H1 (cell line): ENCODE measurements around the gene LHX8. TPM values are rescaled to one million over a fixed set of nuclear protein-coding genes. Genes with fewer than 3 reads are reported as not detected.

Experiments
- CTCF ChIA-PET: fragments of 300-600 bp; sonication (Branson Sonifier 250); formaldehyde crosslinking; loops from one replicate; lab custom pipeline; 2021; ENCODE audit not compliant: partially characterized antibody; lab: Charles Lee
- POLR2A ChIA-PET: fragments of 300-600 bp; sonication (Branson Sonifier 250); formaldehyde crosslinking; loops from one replicate; lab custom pipeline; 2021; ENCODE audit warnings: inconsistent platforms; ENCODE audit not compliant: partially characterized antibody; lab: Charles Lee
- DNase-seq, 2 experiments: peaks; one replicate each; pipeline versions ENCODE4 v3.0.0 to v3.0.0-alpha.2; 2010 to 2022; ENCODE audit warnings: low spot score in 2 of 2, low read depth in 1 of 2, mixed read lengths in 1 of 2
- FAIRE-seq: peaks from 2 replicates; lab custom pipeline; 2011; peaks lifted over from hg19 to GRCh38; lab: Jason Lieb, UNC
- H2AFZ ChIP-seq: 2 replicates; pipeline ENCODE4 v1.8.1; 2012; ENCODE audit warnings: low read length, inconsistent platforms
- H2AK5ac ChIP-seq: 2 replicates; pipeline ENCODE4 v1.6.1; 2013; ENCODE audit warnings: low read depth, low read length
- H2BK120ac ChIP-seq: replicated peaks from 2 replicates; pipeline ENCODE3; 2013; ENCODE audit warnings: low read depth, low read length, inconsistent platforms
- H2BK12ac ChIP-seq: 2 replicates; pipeline ENCODE4 v1.6.1; 2013; ENCODE audit warnings: low read depth, low read length
- H2BK15ac ChIP-seq: 2 replicates; pipeline ENCODE4 v1.6.1; 2013; ENCODE audit warnings: low read length
- H2BK20ac ChIP-seq: 2 replicates; pipeline ENCODE4 v1.6.1; 2013; ENCODE audit warnings: low read length
- H2BK5ac ChIP-seq: 2 replicates; pipeline ENCODE4 v1.6.1; 2013; ENCODE audit warnings: low read depth, low read length
- H3K14ac ChIP-seq: 2 replicates; pipeline ENCODE4 v1.6.1; 2013; ENCODE audit warnings: inconsistent platforms; ENCODE audit not compliant: insufficient read length
- H3K18ac ChIP-seq: 2 replicates; pipeline ENCODE4 v1.6.1; 2013; ENCODE audit warnings: low read length; ENCODE audit errors: extremely low read depth
- H3K23ac ChIP-seq: 2 replicates; pipeline ENCODE4 v1.6.1; 2013; ENCODE audit warnings: inconsistent platforms; ENCODE audit not compliant: insufficient read length
- H3K23me2 ChIP-seq: 2 replicates; pipeline ENCODE4 v1.6.1; 2013; ENCODE audit warnings: low read depth, low read length
- H3K27ac ChIP-seq: 2 replicates; pipeline ENCODE4 v1.6.1; 2011; ENCODE audit warnings: low read depth, low read length, inconsistent platforms
- H3K27me3 ChIP-seq, 4 experiments: replicated peaks in 1 of 4; 1 replicate in 1 of 4; 2 replicates in 3 of 4; pipeline versions ENCODE4 v1.6.1 to v1.8.1; 2011 to 2013; ENCODE audit warnings: low read length in 3 of 4, mild to moderate bottlenecking in 3 of 4, inconsistent platforms in 2 of 4, mixed read lengths in 2 of 4, moderate library complexity in 1 of 4; ENCODE audit not compliant: control insufficient read depth in 3 of 4, insufficient read depth in 3 of 4; ENCODE audit errors: extremely low read depth in 1 of 4
- H3K36me3 ChIP-seq, 4 experiments: 2 replicates each; pipeline versions ENCODE4 v1.6.1 to v1.8.1; 2011 to 2013; ENCODE audit warnings: mild to moderate bottlenecking in 4 of 4, low read length in 3 of 4, moderate library complexity in 2 of 4, control low read depth in 1 of 4, inconsistent platforms in 1 of 4; ENCODE audit not compliant: insufficient read depth in 4 of 4, control insufficient read depth in 2 of 4
- H3K4ac ChIP-seq: replicated peaks from 2 replicates; pipeline ENCODE3; 2013; ENCODE audit warnings: low read length, low read depth, mixed read lengths, inconsistent platforms; ENCODE audit not compliant: insufficient read length
- H3K4me1 ChIP-seq, 4 experiments: replicated peaks in 1 of 4; 1 replicate in 1 of 4; 2 replicates in 3 of 4; pipeline versions ENCODE4 v1.6.1 to v1.8.1; 2011 to 2013; ENCODE audit warnings: low read length in 3 of 4, inconsistent platforms in 2 of 4, mixed read lengths in 1 of 4; ENCODE audit not compliant: insufficient read depth in 4 of 4, control insufficient read depth in 3 of 4
- H3K4me2 ChIP-seq, 2 experiments: 2 replicates each; pipeline versions ENCODE4 v1.6.1 to v1.8.1; 2011 to 2013; ENCODE audit warnings: low read depth in 2 of 2, low read length in 2 of 2, control low read depth in 1 of 2, inconsistent platforms in 1 of 2, mild to moderate bottlenecking in 1 of 2; ENCODE audit not compliant: insufficient read depth in 1 of 2
- H3K4me3 ChIP-seq, 4 experiments: fragments of 200-600, 300-600 bp in 1 of 4; sonication (generic), shearing (Covaris generic), sonication (Bioruptor Twin) in 1 of 4; 2 replicates each; pipeline versions ENCODE4 v1.5.1 to v1.8.1; 2011 to 2016; ENCODE audit warnings: low read length in 4 of 4, low read depth in 3 of 4, control low read depth in 2 of 4, inconsistent platforms in 2 of 4, mild to moderate bottlenecking in 2 of 4, mixed read lengths in 1 of 4, moderate library complexity in 1 of 4; ENCODE audit not compliant: insufficient read depth in 2 of 4; ENCODE audit errors: extremely low read depth in 1 of 4
- H3K56ac ChIP-seq: replicated peaks from 2 replicates; pipeline ENCODE3; 2013; ENCODE audit warnings: low read depth, mild to moderate bottlenecking, mixed read lengths, low read length, inconsistent platforms; ENCODE audit not compliant: insufficient read length
- H3K79me1 ChIP-seq: 2 replicates; pipeline ENCODE4 v1.6.1; 2013; ENCODE audit warnings: low read depth, low read length, control low read depth
- H3K79me2 ChIP-seq, 2 experiments: 2 replicates each; pipeline versions ENCODE4 v1.6.1 to v1.8.1; 2012 to 2013; ENCODE audit warnings: low read length in 2 of 2, mild to moderate bottlenecking in 2 of 2, inconsistent platforms in 1 of 2; ENCODE audit not compliant: insufficient read depth in 2 of 2, control insufficient read depth in 1 of 2
- H3K9ac ChIP-seq, 4 experiments: replicated peaks in 1 of 4; 1 replicate in 1 of 4; 2 replicates in 3 of 4; pipeline versions ENCODE4 v1.6.1 to v1.8.1; 2011 to 2013; ENCODE audit warnings: low read depth in 3 of 4, low read length in 3 of 4, control low read depth in 2 of 4, mild to moderate bottlenecking in 2 of 4, moderate library complexity in 2 of 4, inconsistent platforms in 1 of 4; ENCODE audit errors: extremely low read depth in 1 of 4
- H3K9me3 ChIP-seq, 2 experiments: 2 replicates each; pipeline versions ENCODE4 v1.6.1 to v1.8.1; 2012 to 2013; ENCODE audit warnings: mild to moderate bottlenecking in 2 of 2, moderate library complexity in 2 of 2, control low read depth in 1 of 2, inconsistent platforms in 1 of 2, low read depth in 1 of 2, low read length in 1 of 2, mixed read lengths in 1 of 2; ENCODE audit not compliant: insufficient read depth in 2 of 2
- H4K20me1 ChIP-seq, 2 experiments: replicated peaks in 1 of 2; 2 replicates each; pipeline versions ENCODE3 to v1.8.1; 2011 to 2013; ENCODE audit warnings: inconsistent platforms in 2 of 2, low read length in 2 of 2, mild to moderate bottlenecking in 1 of 2; ENCODE audit not compliant: insufficient read depth in 2 of 2, control insufficient read depth in 1 of 2
- H4K5ac ChIP-seq: 2 replicates; pipeline ENCODE4 v1.6.1; 2013; ENCODE audit warnings: low read length, low read depth, mixed read lengths, inconsistent platforms; ENCODE audit not compliant: insufficient read length
- H4K8ac ChIP-seq: 2 replicates; pipeline ENCODE4 v1.8.0; 2013; ENCODE audit warnings: mild to moderate bottlenecking, moderate library complexity, low read length, inconsistent platforms; ENCODE audit not compliant: insufficient read depth; ENCODE audit errors: extremely low read depth
- H4K91ac ChIP-seq: replicated peaks from 2 replicates; pipeline ENCODE3; 2013; ENCODE audit warnings: low read length, mixed read lengths, inconsistent platforms; ENCODE audit not compliant: insufficient read length
- CTCF ChIP-seq, 3 experiments: IDR thresholded peaks; 1 replicate in 2 of 3; 2 replicates in 1 of 3; pipeline versions ENCODE4 v1.5.1 to v1.6.1; 2011; ENCODE audit warnings: low read length in 3 of 3, mild to moderate bottlenecking in 3 of 3, inconsistent platforms in 2 of 3, low read depth in 1 of 3, moderate library complexity in 1 of 3; ENCODE audit not compliant: insufficient read depth in 1 of 3; ENCODE audit errors: control extremely low read depth in 1 of 3
- RAD21 ChIP-seq, 2 experiments: IDR thresholded peaks in 1 of 2; conservative IDR thresholded peaks in 1 of 2; 2 replicates each; pipeline ENCODE4 v1.6.1; 2011; ENCODE audit warnings: low read depth in 2 of 2, low read length in 2 of 2, improper control_type of control experiment in 1 of 2, inconsistent platforms in 1 of 2, mild to moderate bottlenecking in 1 of 2, moderate library complexity in 1 of 2
- TAF7 ChIP-seq: optimal IDR thresholded peaks from 2 replicates; pipeline ENCODE3; 2011; ENCODE audit warnings: low read depth, mild to moderate bottlenecking, inconsistent platforms, low read length, moderate library complexity, borderline replicate concordance
- WGBS, 2 experiments: shearing (Covaris generic) in 1 of 2; methylation state at CpG; one replicate each; pipeline versions ENCODE4 v1.1.6 to v1.1.7; 2013 to 2015; ENCODE audit warnings: low lambda C conversion rate in 2 of 2, mixed read lengths in 2 of 2, inconsistent platforms in 1 of 2, low coverage in 1 of 2, missing lambda C conversion rate in 1 of 2; ENCODE audit not compliant: insufficient replicate concordance in 2 of 2, insufficient coverage in 1 of 2, insufficient read length in 1 of 2; ENCODE audit errors: extremely low coverage in 1 of 2, missing lambda C conversion rate in 1 of 2; 5-methylcytosine and 5-hydroxymethylcytosine counted together
- polyA plus RNA-seq, 7 experiments: library from polyadenylated mRNA; depleted of rRNA in 3 of 7; stranded (reverse) in 5 of 7; unstranded in 2 of 7; fragments of >200 nt in 5 of 7; fragments of 200-250 nt in 2 of 7; gene quantifications; 1 replicate in 5 of 7; 2 replicates in 1 of 7; 4 replicates in 1 of 7; pipeline versions ENCODE4 v1.2.1 to v1.2.3, GENCODE V29; 2011 to 2013; ENCODE audit warnings: missing spikeins in 2 of 7, mixed read lengths in 2 of 7
- total RNA-seq: library from RNA; stranded (reverse); fragmentation: NEBNext Ultra II Directional; extraction: Animal tissue kit (Norgen Biotek cat#: 25700); gene quantifications from 2 replicates; pipeline ENCODE4 v1.2.1, GENCODE V29; 2021

Gene LHX8
- total and polyA plus RNA-seq, 2 of the 8 experiments (the other 6 are each of a cell fraction or from before 2014, with no cell fraction given): 0.50 to 1.2 TPM

- ChIA-PET CTCF (interaction anchor here (0.7 to 2.7 kb wide), 3 partner anchors 72 to 357 kb away, joined by 3 to 16 read pairs (median 4); no protein-coding TSS in a partner anchor), POLR2A (no interaction called here)
- Histone ChIP-seq H3K4me2 (no peak overlapping the region), H3K9ac (no peak overlapping the region), H3K4ac (no peak overlapping the region), H3K56ac (no peak overlapping the region), H2BK12ac (no peak overlapping the region), H3K27ac (no peak overlapping the region), H3K27me3 (peaks cover 13 to 29% (median 27%) of the 10 kb centered on the region in 4 experiments), H2BK15ac (peak overlapping the region; percentile 13; the same call in 1 of the 2 replicates), H2BK120ac (no peak overlapping the region), H4K5ac (no peak overlapping the region), H3K79me2 (no peaks in the 10 kb centered on the region), H3K14ac (no peak overlapping the region), H3K79me1 (no peaks in the 10 kb centered on the region), H3K9me3 (no peaks in the 10 kb centered on the region), H3K23me2 (no peaks in the 10 kb centered on the region), H2AK5ac (no peak overlapping the region), H2BK5ac (no peak overlapping the region), H2AFZ (no peak overlapping the region), H4K8ac (no peak overlapping the region), H3K36me3 (no peaks in the 10 kb centered on the region), H3K4me1 (peaks cover 0 to 3% (median 1%) of the 10 kb centered on the region in 4 experiments; a peak in 3 of 7 replicates), H3K4me3 (no peak overlapping the region), H3K23ac (no peak overlapping the region), H4K91ac (no peak overlapping the region), H2BK20ac (no peak overlapping the region), H4K20me1 (no peaks in the 10 kb centered on the region), H3K18ac (no peak overlapping the region)
- FAIRE-seq (no peak), DNase-seq (peak in 1 of 2 experiments; percentile 51)
- TF ChIP-seq CTCF (IDR thresholded peaks at IDR 0.05; ENCODE audit: control extremely low read depth in 1 of 3, insufficient read depth in 1 of 3, low read depth in 1 of 3, low read length in 3 of 3) (peak; percentile 23 to 30 (median 27); a peak in 3 of 4 replicates), RAD21 (IDR thresholded peaks at IDR 0.05 in 1 of 2, conservative IDR thresholded peaks at IDR 0.05 in 1 of 2; ENCODE audit: low read depth in 2 of 2, low read length in 2 of 2) (peak; percentile 44 to 51), TAF7 (no peak)
- WGBS, 2 experiments: 83% methylated on average over 23 of the region's 23 CpGs; no CpG with 5 or more reads in 1 of the 2 experiments
These were observed 9.7 kb upstream of the LHX8 start for GRCh38 chr1:75124510-75124909.
